HEK293 (cell line): ENCODE results near the gene FAM149B1.

ENCODE experiments used
- ZNF223 ChIP-seq: fragments of 450-650 bp; formaldehyde crosslinking; IDR thresholded peaks from 2 replicates; pipeline ENCODE4 v1.5.1; 2016; ENCODE audit warnings: missing biosample characterization, missing genetic modification characterization
- TF ChIP-seq, protein P1 (sequence below): fragments of 450-650 bp; formaldehyde crosslinking; IDR thresholded peaks from 2 replicates; pipeline ENCODE4 v1.5.1; 2016; ENCODE audit warnings: missing biosample characterization, missing genetic modification characterization

DNA sequence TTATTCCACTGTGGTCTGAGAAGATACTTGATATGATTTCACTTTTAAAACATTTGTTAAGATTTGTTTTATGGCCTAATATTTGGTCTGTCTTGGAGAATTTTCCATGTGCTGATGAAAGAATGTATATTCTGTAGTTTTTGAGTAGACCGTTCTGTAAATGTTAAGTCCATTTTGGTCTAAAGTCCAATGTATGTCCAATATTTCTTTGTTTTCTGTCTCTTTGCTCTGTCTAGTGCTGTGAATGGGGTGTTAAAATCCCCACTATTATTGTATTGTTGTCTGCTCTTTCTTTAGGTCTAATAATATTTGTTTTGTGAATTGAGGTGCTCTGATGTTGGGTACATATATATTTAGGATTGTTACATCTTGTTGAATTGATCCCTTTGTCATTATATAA lies 47.8 kb downstream of the FAM149B1 start:
- TF ChIP-seq ZNF223 (tag by site-specific recombination), result no peak
- TF ChIP-seq, protein P1, sequence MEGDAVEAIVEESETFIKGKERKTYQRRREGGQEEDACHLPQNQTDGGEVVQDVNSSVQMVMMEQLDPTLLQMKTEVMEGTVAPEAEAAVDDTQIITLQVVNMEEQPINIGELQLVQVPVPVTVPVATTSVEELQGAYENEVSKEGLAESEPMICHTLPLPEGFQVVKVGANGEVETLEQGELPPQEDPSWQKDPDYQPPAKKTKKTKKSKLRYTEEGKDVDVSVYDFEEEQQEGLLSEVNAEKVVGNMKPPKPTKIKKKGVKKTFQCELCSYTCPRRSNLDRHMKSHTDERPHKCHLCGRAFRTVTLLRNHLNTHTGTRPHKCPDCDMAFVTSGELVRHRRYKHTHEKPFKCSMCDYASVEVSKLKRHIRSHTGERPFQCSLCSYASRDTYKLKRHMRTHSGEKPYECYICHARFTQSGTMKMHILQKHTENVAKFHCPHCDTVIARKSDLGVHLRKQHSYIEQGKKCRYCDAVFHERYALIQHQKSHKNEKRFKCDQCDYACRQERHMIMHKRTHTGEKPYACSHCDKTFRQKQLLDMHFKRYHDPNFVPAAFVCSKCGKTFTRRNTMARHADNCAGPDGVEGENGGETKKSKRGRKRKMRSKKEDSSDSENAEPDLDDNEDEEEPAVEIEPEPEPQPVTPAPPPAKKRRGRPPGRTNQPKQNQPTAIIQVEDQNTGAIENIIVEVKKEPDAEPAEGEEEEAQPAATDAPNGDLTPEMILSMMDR (tag by site-specific recombination), result no peak
